Kidney epithelial cell (primary cell): ENCODE measurements around the gene HOXC9. TPM values are rescaled to one million over a fixed set of nuclear protein-coding genes. Genes with fewer than 3 reads are reported as not detected.

Experiments used
- DNase-seq: peaks from one replicate; pipeline ENCODE4 v3.0.0-alpha.2; 2010; ENCODE audit warnings: low read depth
- H3K27me3 ChIP-seq: 2 replicates; pipeline ENCODE4 v1.6.0; 2011; ENCODE audit warnings: low read length; ENCODE audit not compliant: control insufficient read depth, insufficient read depth
- H3K36me3 ChIP-seq: 2 replicates; pipeline ENCODE4 v1.5.1; 2011; ENCODE audit warnings: low read length; ENCODE audit not compliant: control insufficient read depth, insufficient read depth
- H3K4me3 ChIP-seq: 2 replicates; pipeline ENCODE4 v1.5.1; 2011; ENCODE audit warnings: low read depth, mild to moderate bottlenecking, control low read depth, low read length
- total RNA-seq: library from RNA; depleted of rRNA; stranded (reverse); fragments of >200 nt; gene quantifications from 2 replicates; pipeline ENCODE4 v1.2.3, GENCODE V29; 2015
- TF ChIP-seq, protein P1 (sequence below): IDR thresholded peaks from 2 replicates; pipeline ENCODE4 v1.5.1; 2011; ENCODE audit warnings: mild to moderate bottlenecking, moderate library complexity, low read length, control low read depth, inconsistent platforms; ENCODE audit not compliant: insufficient read depth, poor library complexity, severe bottlenecking

Gene HOXC9
- total RNA-seq, 1 donor from 2014 or later = 12.3 TPM

DNA sequence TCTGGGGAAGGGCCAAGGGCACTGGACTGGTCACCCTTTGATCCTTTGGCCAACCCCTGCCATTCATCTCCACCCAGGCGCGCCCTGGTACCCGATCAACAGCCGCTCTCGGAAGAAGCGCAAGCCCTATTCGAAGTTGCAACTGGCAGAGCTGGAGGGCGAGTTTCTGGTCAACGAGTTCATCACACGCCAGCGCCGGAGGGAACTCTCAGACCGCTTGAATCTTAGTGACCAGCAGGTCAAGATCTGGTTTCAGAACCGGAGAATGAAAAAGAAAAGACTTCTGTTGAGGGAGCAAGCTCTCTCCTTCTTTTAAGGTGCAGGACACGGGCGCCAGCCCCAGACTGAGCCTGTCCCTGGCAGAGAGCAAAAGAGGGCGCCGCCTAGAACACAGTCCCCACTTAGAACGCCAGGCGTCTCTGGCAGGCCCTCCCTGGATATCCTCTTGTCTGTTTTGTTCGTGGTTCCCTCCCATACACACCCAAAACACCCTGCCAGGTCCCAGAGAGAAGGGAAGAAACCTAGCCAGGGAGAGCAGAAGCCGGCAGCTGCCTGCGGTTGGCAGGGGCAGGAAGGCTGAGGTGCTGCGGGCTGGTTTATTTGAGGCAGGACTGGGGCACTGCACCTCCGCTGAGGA, 43.6 kb upstream of the HOXC9 start:
- no peaks in the 10 kb centered on the region for H3K36me3 ChIP-seq
- TF ChIP-seq, protein P1, sequence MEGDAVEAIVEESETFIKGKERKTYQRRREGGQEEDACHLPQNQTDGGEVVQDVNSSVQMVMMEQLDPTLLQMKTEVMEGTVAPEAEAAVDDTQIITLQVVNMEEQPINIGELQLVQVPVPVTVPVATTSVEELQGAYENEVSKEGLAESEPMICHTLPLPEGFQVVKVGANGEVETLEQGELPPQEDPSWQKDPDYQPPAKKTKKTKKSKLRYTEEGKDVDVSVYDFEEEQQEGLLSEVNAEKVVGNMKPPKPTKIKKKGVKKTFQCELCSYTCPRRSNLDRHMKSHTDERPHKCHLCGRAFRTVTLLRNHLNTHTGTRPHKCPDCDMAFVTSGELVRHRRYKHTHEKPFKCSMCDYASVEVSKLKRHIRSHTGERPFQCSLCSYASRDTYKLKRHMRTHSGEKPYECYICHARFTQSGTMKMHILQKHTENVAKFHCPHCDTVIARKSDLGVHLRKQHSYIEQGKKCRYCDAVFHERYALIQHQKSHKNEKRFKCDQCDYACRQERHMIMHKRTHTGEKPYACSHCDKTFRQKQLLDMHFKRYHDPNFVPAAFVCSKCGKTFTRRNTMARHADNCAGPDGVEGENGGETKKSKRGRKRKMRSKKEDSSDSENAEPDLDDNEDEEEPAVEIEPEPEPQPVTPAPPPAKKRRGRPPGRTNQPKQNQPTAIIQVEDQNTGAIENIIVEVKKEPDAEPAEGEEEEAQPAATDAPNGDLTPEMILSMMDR = no peak
- no peak for DNase-seq

DNA sequence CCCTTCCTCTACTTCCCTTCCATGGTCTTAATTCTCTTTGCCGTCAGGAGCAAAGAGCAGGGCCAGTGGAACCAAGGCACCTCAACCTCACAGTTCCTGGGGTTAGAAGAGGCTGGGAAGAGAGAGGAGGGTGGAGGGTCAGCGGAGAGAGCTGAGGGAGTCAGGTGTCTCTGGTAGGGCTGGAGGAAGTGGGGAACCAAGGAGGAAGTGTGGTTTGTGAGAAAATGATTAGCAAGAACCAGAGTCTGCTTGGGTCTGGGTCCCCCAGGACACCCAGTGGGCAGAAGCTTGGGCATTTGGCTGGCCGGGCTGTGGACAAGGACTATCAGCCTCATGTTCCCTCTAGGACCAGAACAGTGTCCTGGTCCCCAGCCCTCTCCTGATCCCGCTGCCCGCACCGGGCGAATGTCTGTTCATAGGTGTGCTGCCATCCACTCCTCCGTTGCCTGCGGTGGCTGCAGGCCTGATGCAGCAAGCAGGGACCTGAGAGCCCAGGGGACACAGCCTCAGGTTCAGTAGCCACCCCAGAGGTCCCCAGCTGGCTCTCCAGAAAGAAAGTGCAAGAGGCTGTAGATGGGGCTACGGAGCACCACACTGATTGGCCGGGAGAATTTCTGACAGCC, 42.9 kb upstream of the HOXC9 start:
- Histone ChIP-seq H3K4me3 (no peak overlapping the region), H3K27me3 (peaks cover 99% of the 10 kb centered on the region), H3K36me3 (no peaks in the 10 kb centered on the region)
- no peak for DNase-seq
- TF ChIP-seq, protein P1 = no peak

More for the DNA sequence above, 43.6 kb upstream of the HOXC9 start:
- Histone ChIP-seq H3K27me3 (peaks cover 99% of the 10 kb centered on the region), H3K4me3 (no peak overlapping the region)

DNA sequence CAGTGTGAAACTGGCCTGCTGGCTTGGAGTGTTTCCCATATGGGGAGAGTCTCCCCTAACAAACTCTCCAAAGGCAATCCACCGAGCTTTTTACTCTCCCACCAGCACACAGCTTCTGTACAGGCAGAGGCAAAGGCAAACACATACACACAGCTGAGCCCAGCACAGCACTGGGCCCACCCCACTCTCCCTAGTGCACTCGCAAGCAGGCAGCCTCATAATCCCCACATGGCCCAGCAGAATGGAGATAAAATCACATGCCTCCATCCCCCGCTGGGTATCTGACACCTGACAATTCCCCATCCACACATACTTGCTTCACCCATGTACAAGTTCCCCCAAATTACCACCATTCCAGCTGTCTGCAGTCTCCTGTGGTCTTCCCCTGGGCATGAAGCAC, 41.8 kb upstream of the HOXC9 start:
- Histone ChIP-seq H3K27me3 (peaks cover 96% of the 10 kb centered on the region), H3K4me3 (no peak overlapping the region), H3K36me3 (no peaks in the 10 kb centered on the region)
- no peak for DNase-seq
- TF ChIP-seq, protein P1 = no peak

DNA sequence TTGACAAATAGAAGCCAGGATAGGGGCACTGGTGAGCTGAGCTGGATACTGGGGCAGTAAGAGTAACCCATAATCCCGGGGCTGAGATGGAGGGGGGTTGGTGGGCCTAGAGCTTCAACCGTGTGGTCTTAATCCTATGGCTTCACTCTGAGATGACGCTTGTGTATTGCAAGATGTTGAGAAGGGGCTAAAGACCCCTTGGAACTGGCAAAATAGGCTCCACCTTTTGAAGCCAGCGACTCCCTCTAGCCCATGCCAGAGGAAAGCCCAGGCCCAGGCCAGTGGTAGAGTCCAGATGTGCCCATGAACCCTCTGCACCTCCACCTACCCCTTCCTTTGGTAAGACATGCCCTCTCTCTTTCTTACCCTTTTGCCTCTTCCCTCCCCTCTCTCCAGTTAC, 40.6 kb upstream of the HOXC9 start:
- H3K36me3 ChIP-seq = no peaks in the 10 kb centered on the region
- no peak overlapping the region for H3K4me3 ChIP-seq
- TF ChIP-seq, protein P1 = no peak
- no peak for DNase-seq
- peaks cover 96% of the 10 kb centered on the region for H3K27me3 ChIP-seq

DNA sequence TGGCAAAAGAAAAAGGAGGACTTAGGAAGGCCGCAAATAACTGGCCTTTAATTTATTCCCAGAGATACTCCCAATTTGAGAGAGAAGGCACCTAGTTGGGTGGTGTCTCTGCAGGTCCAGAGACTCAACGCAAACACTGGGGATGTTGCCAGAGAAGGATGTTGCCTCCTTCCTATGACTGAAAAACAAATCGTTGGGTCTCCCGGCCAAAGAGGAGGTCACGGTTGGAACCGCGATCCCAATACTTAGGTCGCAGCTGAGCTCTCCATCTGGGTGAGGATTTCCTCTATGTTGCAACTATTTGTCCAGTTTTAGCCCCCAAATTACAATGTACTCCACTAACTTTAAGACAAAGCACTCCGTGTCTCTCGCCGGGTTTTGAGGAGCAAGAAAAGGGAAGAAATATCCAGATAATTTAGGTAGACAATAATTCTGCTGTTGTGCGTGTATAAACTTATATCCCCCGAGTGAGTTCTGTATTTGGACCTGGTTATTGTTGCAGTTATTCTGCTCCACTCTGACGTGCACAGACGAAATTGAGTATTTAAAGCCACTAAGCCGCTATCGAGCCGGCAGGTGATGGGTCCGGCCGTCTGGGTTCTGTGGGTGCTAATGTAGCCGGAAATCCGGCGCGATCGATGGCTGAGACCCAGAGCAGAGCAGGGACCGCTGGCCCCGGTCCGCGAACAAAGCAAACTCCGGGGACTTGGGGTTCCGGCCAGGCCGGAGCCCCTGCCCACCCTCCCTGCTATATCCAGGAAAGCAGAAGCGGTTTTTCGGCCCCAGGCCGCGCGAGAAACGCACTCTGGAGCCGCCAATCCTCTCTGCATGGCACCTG, 39.6 kb upstream of the HOXC9 start:
- TF ChIP-seq, protein P1 = no peak
- H3K36me3 ChIP-seq = no peaks in the 10 kb centered on the region
- no peak overlapping the region for H3K4me3 ChIP-seq
- DNase-seq = no peak
- peaks cover 94% of the 10 kb centered on the region for H3K27me3 ChIP-seq
